Trophoblast cell (in vitro differentiated cells and primary cell): Measurements from ENCODE around the gene MST1.

Experiments used
- DNase-seq, 2 donors: peaks; one replicate each; pipeline ENCODE4 v3.0.0-alpha.2; 2016
- H2AFZ ChIP-seq: 2 replicates; pipeline ENCODE4 v1.6.1; 2013; ENCODE audit warnings: low read length, moderate library complexity, mild to moderate bottlenecking; ENCODE audit not compliant: insufficient read depth, poor library complexity
- H2AK5ac ChIP-seq: 2 replicates; pipeline ENCODE4 v1.6.1; 2013; ENCODE audit warnings: mild to moderate bottlenecking, low read length
- H2BK120ac ChIP-seq: 2 replicates; pipeline ENCODE4 v1.6.1; 2013; ENCODE audit warnings: low read length, mild to moderate bottlenecking, moderate library complexity; ENCODE audit not compliant: insufficient read depth, poor library complexity
- H2BK12ac ChIP-seq: 2 replicates; pipeline ENCODE4 v1.6.1; 2013; ENCODE audit warnings: mild to moderate bottlenecking, low read length, moderate library complexity
- H2BK5ac ChIP-seq: 2 replicates; pipeline ENCODE4 v1.6.1; 2013; ENCODE audit warnings: low read length, low read depth, moderate library complexity, mild to moderate bottlenecking; ENCODE audit not compliant: poor library complexity
- H3K14ac ChIP-seq: 2 replicates; pipeline ENCODE4 v1.6.1; 2013; ENCODE audit warnings: mild to moderate bottlenecking, low read length
- H3K18ac ChIP-seq: 2 replicates; pipeline ENCODE4 v1.6.1; 2013; ENCODE audit warnings: mild to moderate bottlenecking, low read length
- H3K23ac ChIP-seq: 2 replicates; pipeline ENCODE4 v1.6.1; 2013; ENCODE audit warnings: low read length
- H3K27ac ChIP-seq: 2 replicates; pipeline ENCODE4 v1.5.1; 2013; ENCODE audit warnings: low read depth, mild to moderate bottlenecking, inconsistent platforms, low read length, moderate library complexity
- H3K27me3 ChIP-seq: 2 replicates; pipeline ENCODE4 v1.6.1; 2013; ENCODE audit warnings: inconsistent platforms, mild to moderate bottlenecking, low read length, moderate library complexity; ENCODE audit not compliant: insufficient read depth
- H3K36me3 ChIP-seq, 2 experiments: 1 replicate in 1 of 2; 2 replicates in 1 of 2; pipeline ENCODE4 v1.6.1; 2013; ENCODE audit warnings: low read length in 2 of 2, mild to moderate bottlenecking in 2 of 2, moderate library complexity in 1 of 2; ENCODE audit not compliant: insufficient read depth in 2 of 2, control insufficient read depth in 1 of 2
- H3K4ac ChIP-seq: 2 replicates; pipeline ENCODE4 v1.6.1; 2013; ENCODE audit warnings: low read depth, mild to moderate bottlenecking, low read length, moderate library complexity
- H3K4me1 ChIP-seq, 2 experiments: 1 replicate in 1 of 2; 2 replicates in 1 of 2; pipeline ENCODE4 v1.6.1; 2013; ENCODE audit warnings: low read length in 2 of 2, mild to moderate bottlenecking in 2 of 2, moderate library complexity in 1 of 2; ENCODE audit not compliant: insufficient read depth in 2 of 2, control insufficient read depth in 1 of 2
- H3K4me2 ChIP-seq: 2 replicates; pipeline ENCODE4 v1.6.1; 2013; ENCODE audit warnings: inconsistent platforms, mild to moderate bottlenecking, low read length, moderate library complexity
- H3K4me3 ChIP-seq: 2 replicates; pipeline ENCODE4 v1.5.1; 2013; ENCODE audit warnings: mild to moderate bottlenecking, low read depth, low read length, inconsistent platforms
- H3K79me1 ChIP-seq: one replicate; pipeline ENCODE4 v1.6.1; 2013; ENCODE audit warnings: low read length
- H3K79me2 ChIP-seq: 2 replicates; pipeline ENCODE4 v1.6.1; 2013; ENCODE audit warnings: low read length, mild to moderate bottlenecking; ENCODE audit not compliant: control insufficient read depth, insufficient read depth, poor library complexity
- H3K9ac ChIP-seq: 2 replicates; pipeline ENCODE4 v1.6.1; 2013; ENCODE audit warnings: mild to moderate bottlenecking, low read length
- H3K9me3 ChIP-seq: 2 replicates; pipeline ENCODE4 v1.6.1; 2013; ENCODE audit warnings: low read depth, mild to moderate bottlenecking, control low read depth, inconsistent platforms, low read length; ENCODE audit not compliant: insufficient read depth
- H4K12ac ChIP-seq: 2 replicates; pipeline ENCODE4 v1.6.1; 2013; ENCODE audit warnings: low read depth, mild to moderate bottlenecking, low read length, moderate library complexity
- H4K8ac ChIP-seq: 2 replicates; pipeline ENCODE4 v1.6.1; 2013; ENCODE audit warnings: low read depth, mild to moderate bottlenecking, low read length, moderate library complexity
- H4K91ac ChIP-seq: one replicate; pipeline ENCODE4 v1.6.1; 2013; ENCODE audit warnings: low read depth, mild to moderate bottlenecking, low read length, moderate library complexity
- WGBS: extraction: QIAGEN DNeasy Blood & Tissue Kit; methylation state at CpG from one replicate; pipeline ENCODE4 v1.1.7; 2013; ENCODE audit warnings: missing lambda C conversion rate; ENCODE audit not compliant: insufficient read length, insufficient coverage; ENCODE audit errors: extremely low coverage; 5-methylcytosine and 5-hydroxymethylcytosine counted together

The MST1 gene

GRCh38 chr3:49704629-49705028 is 15.4 kb upstream of the MST1 start:
- Histone ChIP-seq H3K27me3 (no peaks in the 10 kb centered on the region), H3K4me2 (no peak overlapping the region), H3K4me3 (no peak overlapping the region), H3K79me2 (no peaks in the 10 kb centered on the region), H3K36me3 (peaks cover 44 to 59% of the 10 kb centered on the region in 2 experiments), H3K27ac (no peak overlapping the region), H4K12ac (no peak overlapping the region), H2AFZ (no peak overlapping the region), H3K4me1 (no peaks in the 10 kb centered on the region), H3K4ac (no peak overlapping the region), H3K18ac (no peak overlapping the region), H4K91ac (no peak overlapping the region), H3K79me1 (no peaks in the 10 kb centered on the region), H2AK5ac (no peak overlapping the region), H4K8ac (no peak overlapping the region), H3K9ac (no peak overlapping the region), H2BK120ac (no peak overlapping the region), H2BK12ac (no peak overlapping the region), H3K14ac (no peak overlapping the region), H3K9me3 (peaks cover 2% of the 10 kb centered on the region), H2BK5ac (no peak overlapping the region), H3K23ac (no peak overlapping the region)
- DNase-seq, result no peak
- WGBS, result no CpG with 5 or more reads among the region's 8 CpGs

DNA sequence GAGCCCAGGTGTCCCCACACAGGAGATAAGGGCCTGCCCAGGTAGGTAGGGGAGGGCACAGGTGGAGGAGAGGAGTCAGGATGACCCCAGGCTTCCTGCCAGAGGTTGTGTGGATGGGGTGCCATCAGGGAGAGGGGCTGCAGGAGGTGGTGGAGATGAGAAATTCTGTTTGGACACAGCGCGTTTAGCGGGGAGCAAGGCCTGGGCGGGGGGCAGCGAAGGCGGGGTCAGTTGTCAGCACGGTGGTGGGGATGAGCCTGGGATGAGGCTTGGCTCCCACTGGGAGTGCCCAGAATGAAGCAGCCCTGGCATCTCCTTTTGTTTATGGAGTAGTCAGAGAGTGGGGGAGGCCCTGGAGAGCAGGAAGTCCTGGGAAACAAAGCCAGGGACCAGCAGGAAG is 14.7 kb upstream of the MST1 start:
- H3K9me3 ChIP-seq, result peaks cover 2% of the 10 kb centered on the region
- peaks cover under 1 to 2% of the 10 kb centered on the region in 2 experiments for H3K4me1 ChIP-seq
- H3K4me3 ChIP-seq, result no peak overlapping the region
- no peak overlapping the region for H3K18ac ChIP-seq
- H3K14ac ChIP-seq, result no peak overlapping the region
- no CpG with 5 or more reads among the region's 7 CpGs for WGBS
- H2BK120ac ChIP-seq, result no peak overlapping the region
- no peak overlapping the region for H2BK12ac ChIP-seq
- no peak overlapping the region for H2AFZ ChIP-seq
- H3K23ac ChIP-seq, result no peak overlapping the region
- peaks cover 47 to 62% of the 10 kb centered on the region in 2 experiments for H3K36me3 ChIP-seq
- no peak overlapping the region for H3K4me2 ChIP-seq
- no peaks in the 10 kb centered on the region for H3K79me1 ChIP-seq
- H3K27me3 ChIP-seq, result no peaks in the 10 kb centered on the region
- H2AK5ac ChIP-seq, result no peak overlapping the region
- H3K27ac ChIP-seq, result no peak overlapping the region
- no peak overlapping the region for H4K91ac ChIP-seq
- DNase-seq, result no peak
- no peak overlapping the region for H4K8ac ChIP-seq
- no peak overlapping the region for H3K9ac ChIP-seq
- no peak overlapping the region for H2BK5ac ChIP-seq
- H3K4ac ChIP-seq, result no peak overlapping the region
- H3K79me2 ChIP-seq, result no peaks in the 10 kb centered on the region
- no peak overlapping the region for H4K12ac ChIP-seq

DNA sequence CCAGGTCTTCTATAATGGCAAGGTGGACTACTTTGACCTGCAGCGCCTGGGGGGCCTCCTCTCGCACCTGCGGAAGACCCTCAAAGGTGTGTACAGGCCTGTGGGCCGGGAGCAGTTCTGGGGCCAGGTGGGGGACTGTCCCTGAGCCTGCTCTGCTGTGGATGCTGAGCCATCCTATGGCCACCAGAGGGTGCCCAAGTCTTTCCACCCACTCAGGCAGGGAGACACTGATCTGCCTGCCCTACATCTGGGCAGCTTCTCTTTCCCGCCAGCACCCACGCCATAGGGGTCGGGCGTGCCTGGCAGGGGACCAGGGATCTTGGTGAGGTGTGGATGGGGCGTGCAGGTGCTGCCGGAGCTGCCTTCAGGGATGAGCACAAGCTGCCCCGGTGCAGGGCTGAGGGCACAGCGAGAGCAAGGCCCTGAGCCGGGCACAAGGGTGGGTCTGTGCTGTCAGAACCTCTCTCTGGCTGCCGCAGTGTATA is 14.2 kb upstream of the MST1 start:
- no peak overlapping the region for H2AFZ ChIP-seq
- H3K4me2 ChIP-seq, result no peak overlapping the region
- no peak overlapping the region for H3K23ac ChIP-seq
- H3K4ac ChIP-seq, result no peak overlapping the region
- no peaks in the 10 kb centered on the region for H3K79me2 ChIP-seq
- no peak overlapping the region for H4K12ac ChIP-seq
- H2AK5ac ChIP-seq, result no peak overlapping the region
- no peaks in the 10 kb centered on the region for H3K27me3 ChIP-seq
- no peak overlapping the region for H2BK5ac ChIP-seq
- H4K8ac ChIP-seq, result no peak overlapping the region
- DNase-seq, result peak; percentile 52 to 79
- H3K27ac ChIP-seq, result no peak overlapping the region
- H4K91ac ChIP-seq, result no peak overlapping the region
- H3K4me1 ChIP-seq, result peaks cover 2 to 5% of the 10 kb centered on the region in 2 experiments
- H2BK12ac ChIP-seq, result no peak overlapping the region
- H3K9me3 ChIP-seq, result peaks cover 2% of the 10 kb centered on the region
- H3K18ac ChIP-seq, result no peak overlapping the region
- H3K9ac ChIP-seq, result no peak overlapping the region
- no peak overlapping the region for H3K14ac ChIP-seq
- no peaks in the 10 kb centered on the region for H3K79me1 ChIP-seq
- H3K36me3 ChIP-seq, result peaks cover 49 to 66% of the 10 kb centered on the region in 2 experiments
- no CpG with 5 or more reads among the region's 14 CpGs for WGBS
- no peak overlapping the region for H2BK120ac ChIP-seq
- H3K4me3 ChIP-seq, result no peak overlapping the region

- H3K4ac ChIP-seq, result no peak overlapping the region
Observed at GRCh38 chr3:49702672-49703071, 13.4 kb upstream of the MST1 start.

More at GRCh38 chr3:49702672-49703071, 13.4 kb upstream of the MST1 start:
- H3K79me1 ChIP-seq, result no peaks in the 10 kb centered on the region
- peaks cover 54 to 74% of the 10 kb centered on the region in 2 experiments for H3K36me3 ChIP-seq
- no peak overlapping the region for H4K12ac ChIP-seq
- H2AFZ ChIP-seq, result no peak overlapping the region
- no peak overlapping the region for H3K18ac ChIP-seq
- WGBS, result no CpG with 5 or more reads among the region's 11 CpGs
- peaks cover 2 to 5% of the 10 kb centered on the region in 2 experiments for H3K4me1 ChIP-seq
- no peaks in the 10 kb centered on the region for H3K27me3 ChIP-seq
- DNase-seq, result no peak
- H2BK120ac ChIP-seq, result no peak overlapping the region
- no peak overlapping the region for H3K4me3 ChIP-seq
- H2BK5ac ChIP-seq, result no peak overlapping the region
- H3K9ac ChIP-seq, result no peak overlapping the region
- H3K9me3 ChIP-seq, result peaks cover 2% of the 10 kb centered on the region
- H2BK12ac ChIP-seq, result no peak overlapping the region
- H3K27ac ChIP-seq, result no peak overlapping the region
- no peak overlapping the region for H4K91ac ChIP-seq
- no peak overlapping the region for H3K14ac ChIP-seq
- H3K79me2 ChIP-seq, result no peaks in the 10 kb centered on the region
- H3K4me2 ChIP-seq, result no peak overlapping the region
- H4K8ac ChIP-seq, result no peak overlapping the region
- H3K23ac ChIP-seq, result no peak overlapping the region
- no peak overlapping the region for H2AK5ac ChIP-seq
